Parathyroid adenoma (tissue), 2 donors: ENCODE results near the gene VSIG8.

Source experiments
- H2AFZ ChIP-seq: fragments of 300-600 bp; sonication (generic); one replicate; pipeline ENCODE4 v1.7.0; 2017; ENCODE audit warnings: antibody characterized with exemption, mild to moderate bottlenecking
- H3K27ac ChIP-seq: fragments of 300-600 bp; sonication (generic); one replicate; pipeline ENCODE4 v1.7.0; 2017
- H3K27me3 ChIP-seq: fragments of 300-600 bp; sonication (generic); one replicate; pipeline ENCODE4 v1.7.0; 2017; ENCODE audit warnings: low read length; ENCODE audit not compliant: control insufficient read depth, insufficient read depth
- H3K36me3 ChIP-seq: fragments of 300-600 bp; sonication (generic); one replicate; pipeline ENCODE4 v1.7.0; 2017; ENCODE audit warnings: low read length; ENCODE audit not compliant: control insufficient read depth, insufficient read depth
- H3K4me1 ChIP-seq: fragments of 300-600 bp; sonication (generic); one replicate; pipeline ENCODE4 v1.7.0; 2017; ENCODE audit warnings: control low read depth
- H3K4me2 ChIP-seq: fragments of 300-600 bp; sonication (generic); one replicate; pipeline ENCODE4 v1.7.0; 2017; ENCODE audit warnings: low read length
- H3K4me3 ChIP-seq: fragments of 300-600 bp; sonication (generic); one replicate; pipeline ENCODE4 v1.7.0; 2017; ENCODE audit warnings: low read depth, low read length
- H3K79me2 ChIP-seq: fragments of 300-600 bp; sonication (generic); one replicate; pipeline ENCODE4 v1.7.0; 2017; ENCODE audit warnings: control low read depth
- H3K9ac ChIP-seq: fragments of 300-600 bp; sonication (generic); one replicate; pipeline ENCODE4 v1.7.0; 2017; ENCODE audit warnings: mild to moderate bottlenecking
- H3K9me3 ChIP-seq: fragments of 300-600 bp; sonication (generic); one replicate; pipeline ENCODE4 v1.7.0; 2017; ENCODE audit warnings: low read length; ENCODE audit not compliant: control insufficient read depth
- CTCF ChIP-seq: fragments of 300-600 bp; sonication (generic); IDR thresholded peaks from one replicate; pipeline ENCODE4 v1.7.0; 2017; ENCODE audit warnings: antibody characterized with exemption, mild to moderate bottlenecking
- donor health status: primary hyperparathyroidism.

The VSIG8 gene

GRCh38 chr1:159861218-159861617 is 1.2 kb downstream of the VSIG8 start:
- Histone ChIP-seq H3K9ac (no peak overlapping the region), H3K4me2 (no peak overlapping the region), H2AFZ (no peak overlapping the region), H3K4me3 (no peak overlapping the region), H3K79me2 (no peaks in the 10 kb centered on the region), H3K27ac (no peak overlapping the region), H3K36me3 (no peaks in the 10 kb centered on the region), H3K9me3 (no peaks in the 10 kb centered on the region), H3K4me1 (no peaks in the 10 kb centered on the region), H3K27me3 (no peaks in the 10 kb centered on the region)
- no peak for TF ChIP-seq CTCF

- no peaks in the 10 kb centered on the region for H3K4me1 ChIP-seq
- no peaks in the 10 kb centered on the region for H3K27me3 ChIP-seq
- no peak for TF ChIP-seq CTCF
- H2AFZ ChIP-seq = no peak overlapping the region
- no peak overlapping the region for H3K27ac ChIP-seq
- no peak overlapping the region for H3K4me2 ChIP-seq
- no peak overlapping the region for H3K4me3 ChIP-seq
- no peaks in the 10 kb centered on the region for H3K79me2 ChIP-seq
- H3K9ac ChIP-seq = no peak overlapping the region
- no peaks in the 10 kb centered on the region for H3K9me3 ChIP-seq
- no peaks in the 10 kb centered on the region for H3K36me3 ChIP-seq
Measured at GRCh38 chr1:159860456-159860855, 2.0 kb downstream of the VSIG8 start.

GRCh38 chr1:159859767-159860322 is 2.6 kb downstream of the VSIG8 start:
- no peak for TF ChIP-seq CTCF
- Histone ChIP-seq H3K9ac (no peak overlapping the region), H3K36me3 (no peaks in the 10 kb centered on the region), H3K4me2 (no peak overlapping the region), H3K79me2 (no peaks in the 10 kb centered on the region), H3K9me3 (no peaks in the 10 kb centered on the region), H3K4me3 (no peak overlapping the region), H3K4me1 (no peaks in the 10 kb centered on the region), H3K27ac (no peak overlapping the region), H2AFZ (no peak overlapping the region), H3K27me3 (no peaks in the 10 kb centered on the region)

- Histone ChIP-seq H3K27me3 (no peaks in the 10 kb centered on the region), H3K79me2 (no peaks in the 10 kb centered on the region), H3K9me3 (no peaks in the 10 kb centered on the region), H2AFZ (no peak overlapping the region), H3K4me3 (no peak overlapping the region), H3K36me3 (no peaks in the 10 kb centered on the region), H3K4me1 (peaks cover 2% of the 10 kb centered on the region), H3K4me2 (no peak overlapping the region), H3K9ac (no peak overlapping the region), H3K27ac (no peak overlapping the region)
- no peak for TF ChIP-seq CTCF
Measured at GRCh38 chr1:159857889-159858288, 4.6 kb downstream of the VSIG8 start.

- Histone ChIP-seq H3K27ac (no peak overlapping the region), H3K79me2 (no peaks in the 10 kb centered on the region), H2AFZ (no peak overlapping the region), H3K4me2 (no peak overlapping the region), H3K9me3 (no peaks in the 10 kb centered on the region), H3K4me3 (no peak overlapping the region), H3K27me3 (no peaks in the 10 kb centered on the region), H3K9ac (no peak overlapping the region), H3K4me1 (peaks cover 2% of the 10 kb centered on the region), H3K36me3 (no peaks in the 10 kb centered on the region)
- no peak for TF ChIP-seq CTCF
Measured at GRCh38 chr1:159856576-159856975, 5.9 kb downstream of the VSIG8 start.
